GM12873 (cell line): ENCODE measurements around the gene SLC44A4.

ENCODE experiments used
- CTCF ChIP-seq: IDR thresholded peaks from 2 replicates; pipeline ENCODE4 v1.5.1; 2012; ENCODE audit warnings: low read depth, mild to moderate bottlenecking, moderate library complexity, low read length, control low read depth; ENCODE audit not compliant: insufficient read depth; ENCODE audit errors: missing control alignments

SLC44A4 gene

GRCh38 chr6:31864818-31865204, 14.0 kb downstream of the SLC44A4 start:
- no peak for TF ChIP-seq CTCF

GRCh38 chr6:31862344-31863235, 16.2 kb downstream of the SLC44A4 start, which contains the start of gene NEU1:
Gene NEU1, minus strand, starts transcription at chr6:31862821. Its CDS starts 45 bp downstream, at chr6:31862776.
- no peak for TF ChIP-seq CTCF

GRCh38 chr6:31861919-31862343, 16.9 kb downstream of the SLC44A4 start:
- no peak for TF ChIP-seq CTCF

- TF ChIP-seq CTCF, result no peak
Observed at GRCh38 chr6:31861150-31861549, 17.6 kb downstream of the SLC44A4 start.

- TF ChIP-seq CTCF, result no peak
Observed at GRCh38 chr6:31860349-31860748, 18.4 kb downstream of the SLC44A4 start.

GRCh38 chr6:31859923-31860322, 18.9 kb downstream of the SLC44A4 start:
- no peak for TF ChIP-seq CTCF

GRCh38 chr6:31858707-31859106, 20.1 kb downstream of the SLC44A4 start:
- no peak for TF ChIP-seq CTCF
